Erythroblast (primary cell): ENCODE results near the gene C3orf80.

Experiments
- GATA1 ChIP-seq: IDR thresholded peaks from 2 replicates; pipeline ENCODE4 v1.6.1; 2011; ENCODE audit warnings: low read depth, mild to moderate bottlenecking, control low read depth, low read length, moderate library complexity
- POLR2A ChIP-seq: IDR thresholded peaks from 2 replicates; pipeline ENCODE4 v1.6.1; 2011; ENCODE audit warnings: mild to moderate bottlenecking, low read length

GRCh38 chr3:160194438-160194837 is 30.8 kb upstream of the C3orf80 start:
- TF ChIP-seq POLR2A, result no peak
- TF ChIP-seq GATA1, result no peak
